ENCODE data around the gene BTBD1.

GRCh38 chr15:83092309-83092976 is 25.4 kb upstream of the BTBD1 start:
- TF ChIP-seq CTCF (conservative IDR thresholded peaks at IDR 0.05; ENCODE audit: low read length) (no peak), EZH2phosphoT487 (IDR thresholded peaks at IDR 0.05; ENCODE audit: borderline replicate concordance, low read depth, low read length) (no peak)

Data from OCI-LY7 (cell line).